Measurements from ENCODE around the gene C1orf74. TPM values are rescaled to one million over a fixed set of nuclear protein-coding genes. Genes with fewer than 3 reads are reported as not detected.

C1orf74 gene
- total RNA-seq, 3 donors from 2014 or later: 1.6 to 2.1 (median 1.7) TPM

GRCh38 chr1:209815490-209815889, 31.1 kb upstream of the C1orf74 start:
- H3K36me3 Mint-ChIP-seq (ENCODE audit: insufficient read depth): no peaks in the 10 kb centered on the region
- no peak for ATAC-seq
- no peak overlapping the region for H3K4me3 Mint-ChIP-seq
- no peaks in the 10 kb centered on the region for H3K9me3 Mint-ChIP-seq
- DNase-seq: no peak
- H3K4me1 Mint-ChIP-seq (ENCODE audit: low read depth): peaks cover 14% of the 10 kb centered on the region
- no peaks in the 10 kb centered on the region for H3K27me3 Mint-ChIP-seq (ENCODE audit: low read depth)

- Mint-ChIP-seq H3K4me1 (ENCODE audit: low read depth) (peaks cover 14% of the 10 kb centered on the region), H3K4me3 (no peak overlapping the region), H3K27me3 (ENCODE audit: low read depth) (no peaks in the 10 kb centered on the region), H3K36me3 (ENCODE audit: insufficient read depth) (no peaks in the 10 kb centered on the region), H3K9me3 (no peaks in the 10 kb centered on the region)
- no peak for DNase-seq
- no peak for ATAC-seq
These were observed 29.5 kb upstream of the C1orf74 start for GRCh38 chr1:209813902-209814301.

- Mint-ChIP-seq H3K27me3 (ENCODE audit: low read depth) (no peaks in the 10 kb centered on the region), H3K4me3 (no peak overlapping the region)
These were observed 26.4 kb upstream of the C1orf74 start for GRCh38 chr1:209810783-209811182.

GRCh38 chr1:209809611-209810010, 25.3 kb upstream of the C1orf74 start:
- H3K9me3 Mint-ChIP-seq: no peaks in the 10 kb centered on the region
- H3K27me3 Mint-ChIP-seq (ENCODE audit: low read depth): no peaks in the 10 kb centered on the region
- peaks cover 11% of the 10 kb centered on the region for H3K4me1 Mint-ChIP-seq (ENCODE audit: low read depth)
- no peaks in the 10 kb centered on the region for H3K36me3 Mint-ChIP-seq (ENCODE audit: insufficient read depth)
- no peak overlapping the region for H3K4me3 Mint-ChIP-seq
- no peak for DNase-seq
- no peak for ATAC-seq

More at GRCh38 chr1:209810783-209811182, 26.4 kb upstream of the C1orf74 start:
- no peak for DNase-seq
- Mint-ChIP-seq H3K36me3 (ENCODE audit: insufficient read depth) (no peaks in the 10 kb centered on the region), H3K4me1 (ENCODE audit: low read depth) (peaks cover 15% of the 10 kb centered on the region), H3K9me3 (no peaks in the 10 kb centered on the region)
- no peak for ATAC-seq

GRCh38 chr1:209808059-209808581, 23.8 kb upstream of the C1orf74 start:
- Mint-ChIP-seq H3K36me3 (ENCODE audit: insufficient read depth) (no peaks in the 10 kb centered on the region), H3K27me3 (ENCODE audit: low read depth) (no peaks in the 10 kb centered on the region), H3K4me3 (no peak overlapping the region), H3K9me3 (no peaks in the 10 kb centered on the region), H3K4me1 (ENCODE audit: low read depth) (peaks cover 11% of the 10 kb centered on the region)
- no peak for ATAC-seq
- DNase-seq: no peak

- ATAC-seq (no peak), DNase-seq (no peak)
- H3K36me3 Mint-ChIP-seq (ENCODE audit: insufficient read depth): no peaks in the 10 kb centered on the region
- H3K27me3 Mint-ChIP-seq (ENCODE audit: low read depth): no peaks in the 10 kb centered on the region
- no peaks in the 10 kb centered on the region for H3K9me3 Mint-ChIP-seq
- no peak overlapping the region for H3K4me3 Mint-ChIP-seq
- H3K4me1 Mint-ChIP-seq (ENCODE audit: low read depth): peaks cover 11% of the 10 kb centered on the region
These were observed 23.1 kb upstream of the C1orf74 start for GRCh38 chr1:209807509-209807908.

- DNase-seq (peak; percentile 69), ATAC-seq (peak; percentile 84 to 88)
- Mint-ChIP-seq H3K4me1 (ENCODE audit: low read depth) (peaks cover 11% of the 10 kb centered on the region), H3K9me3 (no peaks in the 10 kb centered on the region), H3K4me3 (peak within 1 kb of the TSS; percentile 72), H3K36me3 (ENCODE audit: insufficient read depth) (no peaks in the 10 kb centered on the region), H3K27me3 (ENCODE audit: low read depth) (peaks cover 6% of the 10 kb centered on the region)
These were observed 21.8 kb upstream of the C1orf74 start, which contains the start of gene IRF6 for GRCh38 chr1:209805875-209806760. Gene IRF6 (minus strand): TSS chr1:209806142. CDS start chr1:209801413, 4,729 bp downstream.

- H3K4me3 Mint-ChIP-seq: peak overlapping the region; percentile 72
- ATAC-seq: no peak
- H3K4me1 Mint-ChIP-seq (ENCODE audit: low read depth): peaks cover 11% of the 10 kb centered on the region
- H3K27me3 Mint-ChIP-seq (ENCODE audit: low read depth): peaks cover 6% of the 10 kb centered on the region
- no peaks in the 10 kb centered on the region for H3K36me3 Mint-ChIP-seq (ENCODE audit: insufficient read depth)
- no peak for DNase-seq
- H3K9me3 Mint-ChIP-seq: no peaks in the 10 kb centered on the region
These were observed 21.0 kb upstream of the C1orf74 start for GRCh38 chr1:209805341-209805781.

- DNase-seq (no peak), ATAC-seq (no peak)
- H3K9me3 Mint-ChIP-seq: no peaks in the 10 kb centered on the region
- H3K4me1 Mint-ChIP-seq (ENCODE audit: low read depth): peaks cover 11% of the 10 kb centered on the region
- peaks cover 6% of the 10 kb centered on the region for H3K27me3 Mint-ChIP-seq (ENCODE audit: low read depth)
- H3K36me3 Mint-ChIP-seq (ENCODE audit: insufficient read depth): no peaks in the 10 kb centered on the region
- H3K4me3 Mint-ChIP-seq: no peak overlapping the region
These were observed 19.2 kb upstream of the C1orf74 start for GRCh38 chr1:209803568-209803967.

GRCh38 chr1:209802780-209803152, 18.4 kb upstream of the C1orf74 start:
- no peak for ATAC-seq
- Mint-ChIP-seq H3K4me3 (no peak overlapping the region), H3K9me3 (no peaks in the 10 kb centered on the region), H3K27me3 (ENCODE audit: low read depth) (peaks cover 6% of the 10 kb centered on the region), H3K4me1 (ENCODE audit: low read depth) (peaks cover 11% of the 10 kb centered on the region), H3K36me3 (ENCODE audit: insufficient read depth) (no peaks in the 10 kb centered on the region)
- DNase-seq: no peak

- Mint-ChIP-seq H3K4me1 (ENCODE audit: low read depth) (peaks cover 11% of the 10 kb centered on the region), H3K27me3 (ENCODE audit: low read depth) (peaks cover 6% of the 10 kb centered on the region), H3K36me3 (ENCODE audit: insufficient read depth) (no peaks in the 10 kb centered on the region), H3K4me3 (no peak overlapping the region), H3K9me3 (no peaks in the 10 kb centered on the region)
- no peak for ATAC-seq
- no peak for DNase-seq
These were observed 17.9 kb upstream of the C1orf74 start for GRCh38 chr1:209802117-209802779.

- H3K4me3 Mint-ChIP-seq: no peak overlapping the region
- H3K4me1 Mint-ChIP-seq (ENCODE audit: low read depth): peaks cover 9% of the 10 kb centered on the region
- no peaks in the 10 kb centered on the region for H3K9me3 Mint-ChIP-seq
- no peak for DNase-seq
- H3K36me3 Mint-ChIP-seq (ENCODE audit: insufficient read depth): no peaks in the 10 kb centered on the region
- ATAC-seq: no peak
- H3K27me3 Mint-ChIP-seq (ENCODE audit: low read depth): peaks cover 8% of the 10 kb centered on the region
These were observed 16.9 kb upstream of the C1orf74 start for GRCh38 chr1:209800984-209801834.

GRCh38 chr1:209797978-209798639, 13.8 kb upstream of the C1orf74 start:
- H3K9me3 Mint-ChIP-seq: peaks cover 3% of the 10 kb centered on the region
- DNase-seq (no peak), ATAC-seq (no peak)
- peaks cover 26% of the 10 kb centered on the region for H3K27me3 Mint-ChIP-seq (ENCODE audit: low read depth)
- H3K4me1 Mint-ChIP-seq (ENCODE audit: low read depth): no peaks in the 10 kb centered on the region
- no peak overlapping the region for H3K4me3 Mint-ChIP-seq
- no peaks in the 10 kb centered on the region for H3K36me3 Mint-ChIP-seq (ENCODE audit: insufficient read depth)

All from activated T-cell treated with anti-CD3 and anti-CD28 coated beads, Interleukin-2, amount 50 U/mL, for 4 hours (primary cell).